SU-DHL-6 (cell line): ENCODE results near the gene DAP3.

Experiments used
- H2AFZ ChIP-seq: fragments of 200-600 bp; sonication (generic); 2 replicates; pipeline ENCODE4 v1.6.1; 2014; ENCODE audit warnings: low read depth, mild to moderate bottlenecking, moderate library complexity, mixed read lengths, antibody characterized with exemption, low read length; ENCODE audit not compliant: severe bottlenecking
- H3F3A ChIP-seq: fragments of 200-600 bp; shearing (Covaris generic); 2 replicates; pipeline ENCODE4 v1.6.0; 2016; ENCODE audit warnings: antibody characterized with exemption, mild to moderate bottlenecking; ENCODE audit not compliant: insufficient read depth
- H3K27ac ChIP-seq: fragments of 200-600 bp; sonication (generic); 2 replicates; pipeline ENCODE4 v1.5.1; 2016; ENCODE audit warnings: low read depth, mild to moderate bottlenecking, low read length, moderate library complexity, mixed read lengths
- H3K27me3 ChIP-seq: fragments of 200-600 bp; sonication (generic), shearing (Covaris generic); 2 replicates; pipeline ENCODE4 v1.6.0; 2014; ENCODE audit warnings: mild to moderate bottlenecking, low read length
- H3K36me3 ChIP-seq: fragments of 200-600 bp; sonication (generic); 2 replicates; pipeline ENCODE4 v1.6.1; 2014; ENCODE audit warnings: mild to moderate bottlenecking, low read length, mixed read lengths
- H3K4me2 ChIP-seq: fragments of 300-600, 200-600 bp; shearing (Covaris generic), sonication (generic); 2 replicates; pipeline ENCODE4 v1.6.0; 2014; ENCODE audit warnings: low read length, low read depth, mild to moderate bottlenecking; ENCODE audit not compliant: poor library complexity, severe bottlenecking
- H3K4me3 ChIP-seq: fragments of 200-600 bp; sonication (generic); 2 replicates; pipeline ENCODE4 v1.5.1; 2014; ENCODE audit warnings: antibody characterized with exemption, low read length, mild to moderate bottlenecking, mixed read lengths; ENCODE audit not compliant: insufficient read depth, poor library complexity, severe bottlenecking
- H3K79me2 ChIP-seq: fragments of 200-600 bp; sonication (generic); 2 replicates; pipeline ENCODE4 v1.6.1; 2014; ENCODE audit warnings: mild to moderate bottlenecking, low read length, moderate library complexity; ENCODE audit not compliant: insufficient read depth
- H3K9ac ChIP-seq: fragments of 200-600 bp; sonication (generic); 2 replicates; pipeline ENCODE4 v1.7.0; 2014; ENCODE audit warnings: mild to moderate bottlenecking, low read length
- H3K9me2 ChIP-seq: fragments of 200-600 bp; sonication (generic); replicated peaks from 2 replicates; pipeline ENCODE4 v1.6.1; 2014; ENCODE audit warnings: low read length; ENCODE audit not compliant: insufficient read depth
- H3K9me3 ChIP-seq: fragments of 200-600 bp; sonication (generic); 2 replicates; pipeline ENCODE4 v1.6.1; 2014; ENCODE audit warnings: low read length, mixed read lengths; ENCODE audit not compliant: insufficient read depth
- H4K20me1 ChIP-seq: fragments of 200-600 bp; sonication (generic); 2 replicates; pipeline ENCODE4 v1.6.1; 2014; ENCODE audit warnings: low read depth, mild to moderate bottlenecking, antibody characterized with exemption, low read length, moderate library complexity, mixed read lengths
- EZH2phosphoT487 ChIP-seq: fragments of 200-600 bp; sonication (generic), shearing (Covaris generic); conservative IDR thresholded peaks from 2 replicates; pipeline ENCODE4 v1.6.1; 2018; ENCODE audit warnings: mild to moderate bottlenecking, antibody characterized with exemption, low read length, moderate library complexity, mixed read lengths
- TF ChIP-seq, protein P1 (sequence below): fragments of 200-600 bp; sonication (generic); IDR thresholded peaks from one replicate; pipeline ENCODE4 v1.5.1; 2017; ENCODE audit warnings: antibody characterized with exemption, mild to moderate bottlenecking, low read length, moderate library complexity; ENCODE audit not compliant: insufficient read depth, poor library complexity, severe bottlenecking

Gene DAP3

DNA sequence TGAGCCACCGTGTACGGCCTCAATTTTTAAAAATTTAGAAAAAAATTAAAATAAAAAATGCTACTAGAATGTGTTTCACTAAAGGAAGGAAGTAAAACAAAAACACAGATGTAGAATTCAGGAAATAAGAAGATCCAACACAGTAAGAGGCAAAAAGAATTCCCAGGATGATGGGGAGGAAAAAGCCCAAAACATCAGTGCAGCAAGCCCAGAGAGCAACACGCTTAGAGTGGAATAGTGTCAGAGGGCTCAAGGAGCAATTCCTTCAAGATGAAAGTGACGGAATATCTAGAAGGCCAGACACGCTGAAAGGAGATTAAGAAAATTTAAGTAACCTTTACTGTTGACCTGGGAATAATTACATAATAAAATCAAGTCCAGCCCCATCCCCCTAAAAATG, 80.4 kb downstream of the DAP3 start:
- no peak overlapping the region for H3K27ac ChIP-seq
- H4K20me1 ChIP-seq, result no peaks in the 10 kb centered on the region
- no peak overlapping the region for H2AFZ ChIP-seq
- H3F3A ChIP-seq, result no peaks in the 10 kb centered on the region
- H3K9me2 ChIP-seq, result no peaks in the 10 kb centered on the region
- H3K27me3 ChIP-seq, result no peaks in the 10 kb centered on the region
- no peak overlapping the region for H3K9ac ChIP-seq
- no peak for TF ChIP-seq EZH2phosphoT487
- TF ChIP-seq, protein P1, sequence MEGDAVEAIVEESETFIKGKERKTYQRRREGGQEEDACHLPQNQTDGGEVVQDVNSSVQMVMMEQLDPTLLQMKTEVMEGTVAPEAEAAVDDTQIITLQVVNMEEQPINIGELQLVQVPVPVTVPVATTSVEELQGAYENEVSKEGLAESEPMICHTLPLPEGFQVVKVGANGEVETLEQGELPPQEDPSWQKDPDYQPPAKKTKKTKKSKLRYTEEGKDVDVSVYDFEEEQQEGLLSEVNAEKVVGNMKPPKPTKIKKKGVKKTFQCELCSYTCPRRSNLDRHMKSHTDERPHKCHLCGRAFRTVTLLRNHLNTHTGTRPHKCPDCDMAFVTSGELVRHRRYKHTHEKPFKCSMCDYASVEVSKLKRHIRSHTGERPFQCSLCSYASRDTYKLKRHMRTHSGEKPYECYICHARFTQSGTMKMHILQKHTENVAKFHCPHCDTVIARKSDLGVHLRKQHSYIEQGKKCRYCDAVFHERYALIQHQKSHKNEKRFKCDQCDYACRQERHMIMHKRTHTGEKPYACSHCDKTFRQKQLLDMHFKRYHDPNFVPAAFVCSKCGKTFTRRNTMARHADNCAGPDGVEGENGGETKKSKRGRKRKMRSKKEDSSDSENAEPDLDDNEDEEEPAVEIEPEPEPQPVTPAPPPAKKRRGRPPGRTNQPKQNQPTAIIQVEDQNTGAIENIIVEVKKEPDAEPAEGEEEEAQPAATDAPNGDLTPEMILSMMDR, result no peak
- H3K9me3 ChIP-seq, result no peaks in the 10 kb centered on the region
- H3K4me2 ChIP-seq, result no peak overlapping the region
- no peaks in the 10 kb centered on the region for H3K79me2 ChIP-seq
- H3K4me3 ChIP-seq, result no peak overlapping the region
- H3K36me3 ChIP-seq, result peaks cover 2% of the 10 kb centered on the region; the same call in 1 of the 2 replicates

DNA sequence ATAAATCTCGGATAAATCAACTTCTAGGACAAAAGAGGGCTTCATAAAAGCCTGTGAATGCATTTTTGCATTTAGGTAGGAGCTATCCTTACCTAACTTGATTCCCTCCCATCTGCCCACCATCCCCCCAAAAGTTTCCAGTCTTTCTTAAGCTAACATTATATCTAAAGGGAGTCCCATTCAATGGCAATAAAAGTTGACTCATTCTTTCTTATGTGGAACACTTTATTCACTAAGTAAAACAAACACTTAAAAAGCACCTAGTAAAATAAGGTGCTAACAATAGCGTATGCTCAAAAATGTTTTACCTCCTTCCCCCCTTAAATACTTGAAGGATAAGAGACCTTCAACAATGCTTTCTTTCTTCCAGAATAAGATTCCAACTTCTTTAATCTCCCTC, 84.3 kb downstream of the DAP3 start:
- H3K4me2 ChIP-seq, result no peak overlapping the region
- H3F3A ChIP-seq, result no peaks in the 10 kb centered on the region
- no peaks in the 10 kb centered on the region for H3K79me2 ChIP-seq
- no peaks in the 10 kb centered on the region for H3K27me3 ChIP-seq
- H3K9me2 ChIP-seq, result no peaks in the 10 kb centered on the region
- no peak overlapping the region for H3K27ac ChIP-seq
- H2AFZ ChIP-seq, result no peak overlapping the region
- H3K4me3 ChIP-seq, result no peak overlapping the region
- H3K9ac ChIP-seq, result no peak overlapping the region
- no peaks in the 10 kb centered on the region for H4K20me1 ChIP-seq
- H3K9me3 ChIP-seq, result no peaks in the 10 kb centered on the region
- H3K36me3 ChIP-seq, result peaks cover 5% of the 10 kb centered on the region; the same call in 1 of the 2 replicates
- TF ChIP-seq, protein P1, result no peak
- TF ChIP-seq EZH2phosphoT487, result no peak

DNA sequence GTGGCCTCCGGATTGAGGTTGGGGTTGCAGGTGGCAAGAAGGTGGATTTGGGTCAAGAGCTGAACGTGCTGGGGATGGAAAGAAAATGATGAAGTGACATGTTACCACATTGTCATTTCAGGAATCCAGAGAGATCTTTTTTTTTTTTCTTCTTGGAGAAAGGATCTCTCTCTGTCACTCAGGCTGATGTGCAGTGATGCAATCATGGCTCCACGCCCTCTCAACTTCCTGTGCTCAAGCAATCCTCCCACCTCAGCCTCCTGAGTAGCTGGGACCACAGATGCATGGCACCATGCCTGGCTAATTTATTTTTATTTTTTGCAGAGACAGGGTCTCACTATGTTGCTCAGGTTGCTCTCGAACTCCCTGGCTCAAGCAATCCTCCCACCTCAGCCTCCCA, 87.5 kb downstream of the DAP3 start:
- Histone ChIP-seq H3K9me2 (no peaks in the 10 kb centered on the region), H3K9ac (no peak overlapping the region), H3K27ac (no peak overlapping the region), H3F3A (no peaks in the 10 kb centered on the region), H2AFZ (no peak overlapping the region), H3K79me2 (no peaks in the 10 kb centered on the region), H3K27me3 (no peaks in the 10 kb centered on the region), H3K9me3 (no peaks in the 10 kb centered on the region), H3K4me2 (no peak overlapping the region), H4K20me1 (no peaks in the 10 kb centered on the region), H3K4me3 (no peak overlapping the region), H3K36me3 (peaks cover 5% of the 10 kb centered on the region; the same call in 1 of the 2 replicates)
- TF ChIP-seq, protein P1, result no peak
- TF ChIP-seq EZH2phosphoT487, result no peak
